IMR-90 (cell line): ENCODE data around the gene TEX44.
"Not testable (repeated sequence)": the region's sequence is repeated elsewhere in the genome, so short reads cannot be mapped to it uniquely, and the experiment has no call there.

Experiments
- BHLHE40 ChIP-seq: fragments of 150-350 bp; IDR thresholded peaks from 2 replicates; pipeline ENCODE4 v1.6.1; 2016; ENCODE audit warnings: mild to moderate bottlenecking, low read depth, low read length
- CHD1 ChIP-seq: IDR thresholded peaks from 2 replicates; pipeline ENCODE4 v1.6.1; 2012; ENCODE audit warnings: low read depth, low read length, improper control_type of control experiment
- CTCF ChIP-seq: conservative IDR thresholded peaks from 2 replicates; pipeline ENCODE4 v1.5.1; 2012; ENCODE audit warnings: mild to moderate bottlenecking, low read depth, low read length, improper control_type of control experiment
- ELK1 ChIP-seq: fragments of 150-350 bp; IDR thresholded peaks from 2 replicates; pipeline ENCODE4 v1.6.1; 2016; ENCODE audit warnings: low read depth, mild to moderate bottlenecking, low read length, moderate library complexity, borderline replicate concordance
- FOS ChIP-seq: fragments of 150-350 bp; IDR thresholded peaks from 2 replicates; pipeline ENCODE4 v1.6.1; 2016; ENCODE audit warnings: low read depth, low read length
- MAZ ChIP-seq: IDR thresholded peaks from 2 replicates; pipeline ENCODE4 v1.6.1; 2012; ENCODE audit warnings: low read depth, mild to moderate bottlenecking, low read length, improper control_type of control experiment, moderate library complexity, borderline replicate concordance
- MXI1 ChIP-seq: IDR thresholded peaks from 2 replicates; pipeline ENCODE4 v1.6.1; 2012; ENCODE audit warnings: low read depth, mild to moderate bottlenecking, low read length, moderate library complexity, borderline replicate concordance
- POLR2A ChIP-seq: IDR thresholded peaks from 2 replicates; pipeline ENCODE4 v1.6.1; 2012; ENCODE audit warnings: mild to moderate bottlenecking, low read depth, low read length
- RAD21 ChIP-seq: IDR thresholded peaks from 2 replicates; pipeline ENCODE4 v1.6.1; 2012; ENCODE audit warnings: low read length, improper control_type of control experiment
- RCOR1 ChIP-seq: IDR thresholded peaks from 2 replicates; pipeline ENCODE4 v1.6.1; 2012; ENCODE audit warnings: mild to moderate bottlenecking, low read length, improper control_type of control experiment; ENCODE audit not compliant: insufficient replicate concordance
- RFX5 ChIP-seq: IDR thresholded peaks from 2 replicates; pipeline ENCODE4 v1.8.0; 2012; ENCODE audit warnings: low read depth, mild to moderate bottlenecking, low read length, moderate library complexity
- USF2 ChIP-seq: fragments of 150-350 bp; IDR thresholded peaks from 2 replicates; pipeline ENCODE4 v1.6.1; 2017; ENCODE audit warnings: mild to moderate bottlenecking, antibody characterized with exemption, low read length, low read depth

GRCh38 chr2:231587744-231588143 is 4.9 kb upstream of the TEX44 start:
- not testable (repeated sequence) for TF ChIP-seq POLR2A, CTCF, BHLHE40, RFX5, FOS, CHD1, MAZ, RAD21, ELK1, USF2, MXI1, RCOR1
